Activated T-cell treated with anti-CD3 and anti-CD28 coated beads for 1 hour (primary cell): ENCODE measurements around the gene FAM171A1.

Experiments used
- DNase-seq: peaks from one replicate; pipeline ENCODE4 v3.0.0-alpha.2; 2020; ENCODE audit warnings: low read depth

The FAM171A1 gene

GRCh38 chr10:15374156-15374555 is 3.1 kb upstream of the FAM171A1 start:
- no peak for DNase-seq

GRCh38 chr10:15373199-15373598 is 2.1 kb upstream of the FAM171A1 start:
- DNase-seq = no peak

GRCh38 chr10:15370212-15370855 is 755 bp downstream of the FAM171A1 start:
- no peak for DNase-seq

- DNase-seq = no peak
Measured at GRCh38 chr10:15369256-15370211, 1.6 kb downstream of the FAM171A1 start.

GRCh38 chr10:15368101-15368855 is 2.8 kb downstream of the FAM171A1 start:
- no peak for DNase-seq

GRCh38 chr10:15367296-15368085 is 3.6 kb downstream of the FAM171A1 start:
- no peak for DNase-seq

- DNase-seq = no peak
Measured at GRCh38 chr10:15365692-15366091, 5.4 kb downstream of the FAM171A1 start.

GRCh38 chr10:15364001-15364400 is 7.1 kb downstream of the FAM171A1 start:
- no peak for DNase-seq

GRCh38 chr10:15363031-15363430 is 8.1 kb downstream of the FAM171A1 start:
- no peak for DNase-seq

- DNase-seq = no peak
Measured at GRCh38 chr10:15361131-15361530, 10.0 kb downstream of the FAM171A1 start.

GRCh38 chr10:15360566-15360965 is 10.5 kb downstream of the FAM171A1 start:
- DNase-seq = no peak

- no peak for DNase-seq
Measured at GRCh38 chr10:15353471-15354017, 17.5 kb downstream of the FAM171A1 start.

- DNase-seq = no peak
Measured at GRCh38 chr10:15352836-15353235, 18.3 kb downstream of the FAM171A1 start.

GRCh38 chr10:15352201-15352600 is 18.9 kb downstream of the FAM171A1 start:
- no peak for DNase-seq

GRCh38 chr10:15351099-15351820 is 19.8 kb downstream of the FAM171A1 start:
- no peak for DNase-seq

GRCh38 chr10:15349112-15349511 is 22.0 kb downstream of the FAM171A1 start:
- no peak for DNase-seq

- no peak for DNase-seq
Measured at GRCh38 chr10:15348579-15348978, 22.5 kb downstream of the FAM171A1 start.

GRCh38 chr10:15347150-15347549 is 23.9 kb downstream of the FAM171A1 start:
- DNase-seq = no peak

GRCh38 chr10:15346440-15347141 is 24.5 kb downstream of the FAM171A1 start:
- DNase-seq = no peak

GRCh38 chr10:15345450-15345849 is 25.6 kb downstream of the FAM171A1 start:
- DNase-seq = no peak
